H9 (cell line): ENCODE measurements around the gene NKG7. TPM values are rescaled to one million over a fixed set of nuclear protein-coding genes. Genes with fewer than 3 reads are reported as not detected.

ENCODE experiments used
- DNase-seq: peaks from one replicate; pipeline ENCODE4 v3.0.0-alpha.2; 2017
- H2AFZ ChIP-seq: one replicate; pipeline ENCODE4 v1.6.1; 2013; ENCODE audit warnings: mild to moderate bottlenecking, low read length, control low read depth, moderate library complexity
- H2AK5ac ChIP-seq: 2 replicates; pipeline ENCODE4 v1.6.1; 2013; ENCODE audit warnings: low read length, control low read depth, mixed read lengths; ENCODE audit not compliant: insufficient read length
- H2BK120ac ChIP-seq: one replicate; pipeline ENCODE4 v1.6.1; 2013; ENCODE audit warnings: low read depth, mild to moderate bottlenecking, low read length, control low read depth, inconsistent platforms; ENCODE audit not compliant: poor library complexity, severe bottlenecking
- H2BK12ac ChIP-seq: 2 replicates; pipeline ENCODE4 v1.6.1; 2013; ENCODE audit warnings: low read length, control low read depth, mixed read lengths, low read depth; ENCODE audit not compliant: insufficient read length
- H2BK15ac ChIP-seq: 2 replicates; pipeline ENCODE4 v1.6.1; 2013; ENCODE audit warnings: low read depth, low read length, control low read depth
- H2BK20ac ChIP-seq: one replicate; pipeline ENCODE4 v1.6.1; 2013; ENCODE audit warnings: low read depth, mild to moderate bottlenecking, low read length, control low read depth, inconsistent platforms; ENCODE audit not compliant: poor library complexity, severe bottlenecking
- H2BK5ac ChIP-seq: 2 replicates; pipeline ENCODE4 v1.6.1; 2013; ENCODE audit warnings: low read length, control low read depth, mixed read lengths; ENCODE audit not compliant: insufficient read length
- H3K14ac ChIP-seq: 2 replicates; pipeline ENCODE4 v1.6.1; 2013; ENCODE audit warnings: low read length, control low read depth; ENCODE audit not compliant: insufficient read depth
- H3K18ac ChIP-seq: 2 replicates; pipeline ENCODE4 v1.6.1; 2013; ENCODE audit warnings: low read depth, mild to moderate bottlenecking, mixed read lengths, low read length, control low read depth; ENCODE audit not compliant: insufficient read length
- H3K23ac ChIP-seq: 2 replicates; pipeline ENCODE4 v1.6.1; 2013; ENCODE audit warnings: low read length, control low read depth, mixed read lengths, low read depth; ENCODE audit not compliant: insufficient read length
- H3K23me2 ChIP-seq: 2 replicates; pipeline ENCODE4 v1.6.1; 2013; ENCODE audit warnings: low read depth, mild to moderate bottlenecking, mixed read lengths, low read length, control low read depth; ENCODE audit not compliant: insufficient read length, poor library complexity, severe bottlenecking
- H3K27ac ChIP-seq: 2 replicates; pipeline ENCODE4 v1.5.1; 2013; ENCODE audit warnings: low read length, control low read depth, mixed read lengths, low read depth; ENCODE audit not compliant: insufficient read length
- H3K27me3 ChIP-seq: 2 replicates; pipeline ENCODE4 v1.6.1; 2013; ENCODE audit warnings: low read length, control low read depth, inconsistent platforms; ENCODE audit not compliant: insufficient read depth
- H3K4ac ChIP-seq: 2 replicates; pipeline ENCODE4 v1.6.1; 2013; ENCODE audit warnings: low read depth, mild to moderate bottlenecking, control low read depth, inconsistent platforms, low read length, moderate library complexity
- H3K4me1 ChIP-seq: 2 replicates; pipeline ENCODE4 v1.6.1; 2013; ENCODE audit warnings: low read length, control low read depth, inconsistent platforms; ENCODE audit not compliant: insufficient read depth
- H3K4me2 ChIP-seq: 2 replicates; pipeline ENCODE4 v1.6.1; 2013; ENCODE audit warnings: low read length, control low read depth, mixed read lengths; ENCODE audit not compliant: insufficient read length, insufficient read depth
- H3K56ac ChIP-seq: 2 replicates; pipeline ENCODE4 v1.6.1; 2013; ENCODE audit warnings: low read depth, mild to moderate bottlenecking, mixed read lengths, low read length, control low read depth; ENCODE audit not compliant: insufficient read length
- H3K79me1 ChIP-seq: 2 replicates; pipeline ENCODE4 v1.6.1; 2013; ENCODE audit warnings: low read depth, mild to moderate bottlenecking, moderate library complexity, low read length, control low read depth, inconsistent platforms; ENCODE audit not compliant: insufficient read depth, poor library complexity, severe bottlenecking
- H3K79me2 ChIP-seq: 2 replicates; pipeline ENCODE4 v1.6.1; 2013; ENCODE audit warnings: low read length, control low read depth, inconsistent platforms; ENCODE audit not compliant: insufficient read depth
- H3K9ac ChIP-seq: 2 replicates; pipeline ENCODE4 v1.6.1; 2013; ENCODE audit warnings: low read length, control low read depth, mixed read lengths; ENCODE audit not compliant: insufficient read length; ENCODE audit errors: extremely low read depth
- H3K9me3 ChIP-seq: one replicate; pipeline ENCODE4 v1.6.1; 2013; ENCODE audit warnings: low read depth, low read length, inconsistent platforms; ENCODE audit not compliant: control insufficient read depth
- H3T11ph ChIP-seq: one replicate; pipeline ENCODE4 v1.6.1; 2013; ENCODE audit warnings: mild to moderate bottlenecking, low read length, control low read depth, inconsistent platforms
- H4K20me1 ChIP-seq: one replicate; pipeline ENCODE4 v1.6.1; 2013; ENCODE audit not compliant: control insufficient read depth, insufficient read length, insufficient read depth
- H4K5ac ChIP-seq: 2 replicates; pipeline ENCODE4 v1.6.1; 2013; ENCODE audit warnings: low read depth, mild to moderate bottlenecking, mixed read lengths, low read length, control low read depth; ENCODE audit not compliant: insufficient read length
- H4K8ac ChIP-seq: replicated peaks from 2 replicates; pipeline ENCODE4 v1.6.1; 2013; ENCODE audit warnings: low read length, control low read depth, mixed read lengths, low read depth; ENCODE audit not compliant: insufficient read length
- H4K91ac ChIP-seq: 2 replicates; pipeline ENCODE4 v1.6.1; 2013; ENCODE audit warnings: low read depth, mild to moderate bottlenecking, moderate library complexity, mixed read lengths, low read length, control low read depth; ENCODE audit not compliant: insufficient read length
- H3K27ac Mint-ChIP-seq, 3 experiments: 2 replicates in 2 of 3; 3 replicates in 1 of 3; pipeline ENCODE4 v1.8.0; 2020 to 2021; ENCODE audit warnings: mixed read lengths in 3 of 3, mild to moderate bottlenecking in 1 of 3, moderate library complexity in 1 of 3
- H3K27me3 Mint-ChIP-seq: 2 replicates; pipeline ENCODE4 v1.8.0; 2021; ENCODE audit warnings: low read depth, mild to moderate bottlenecking, moderate library complexity, mixed read lengths
- H3K36me3 Mint-ChIP-seq, 3 experiments: 2 replicates in 2 of 3; 3 replicates in 1 of 3; pipeline ENCODE4 v1.8.0; 2020 to 2021; ENCODE audit warnings: low read depth in 3 of 3, mixed read lengths in 3 of 3; ENCODE audit not compliant: insufficient read depth in 1 of 3
- H3K4me1 Mint-ChIP-seq, 2 experiments: 2 replicates each; pipeline ENCODE4 v1.8.0; 2020; ENCODE audit warnings: mixed read lengths in 2 of 2
- H3K4me3 Mint-ChIP-seq, 2 experiments: 2 replicates in 1 of 2; 3 replicates in 1 of 2; pipeline ENCODE4 v1.8.0; 2020 to 2021; ENCODE audit warnings: mild to moderate bottlenecking in 2 of 2, mixed read lengths in 2 of 2, moderate library complexity in 1 of 2
- H3K9me3 Mint-ChIP-seq, 2 experiments: 2 replicates in 1 of 2; 3 replicates in 1 of 2; pipeline ENCODE4 v1.8.0; 2020; ENCODE audit warnings: mild to moderate bottlenecking in 2 of 2, mixed read lengths in 2 of 2, moderate library complexity in 1 of 2
- WGBS: extraction: QIAGEN DNeasy Blood & Tissue Kit; methylation state at CpG from one replicate; pipeline ENCODE4 v1.1.7; 2013; ENCODE audit warnings: missing lambda C conversion rate, low lambda C conversion rate, mixed read lengths; ENCODE audit not compliant: insufficient read length; ENCODE audit errors: extremely low coverage; 5-methylcytosine and 5-hydroxymethylcytosine counted together
- total RNA-seq: library from RNA; stranded (reverse); gene quantifications from 2 replicates; pipeline ENCODE4 v1.2.1, GENCODE V29; 2021
- TF ChIP-seq, protein P1 (sequence below): fragments of 200-600 bp; sonication (generic); conservative IDR thresholded peaks from 3 replicates; pipeline ENCODE4 v1.8.0; 2021; ENCODE audit warnings: antibody characterized with exemption, mild to moderate bottlenecking

Gene NKG7
- total RNA-seq, 1 experiment from 2014 or later: not detected

GRCh38 chr19:51361239-51361638 is 11.2 kb downstream of the NKG7 start:
- Mint-ChIP-seq H3K36me3 (no peaks in the 10 kb centered on the region), H3K4me3 (no peak overlapping the region), H3K4me1 (peaks cover 27 to 29% of the 10 kb centered on the region in 2 experiments), H3K27ac (no peak overlapping the region), H3K9me3 (no peaks in the 10 kb centered on the region), H3K27me3 (no peaks in the 10 kb centered on the region)
- H3K9ac ChIP-seq: no peak overlapping the region
- no peak overlapping the region for H3K14ac ChIP-seq
- no peak overlapping the region for H3K4me2 ChIP-seq
- H2BK15ac ChIP-seq: no peak overlapping the region
- no peak overlapping the region for H2AFZ ChIP-seq
- H3K9me3 ChIP-seq: no peaks in the 10 kb centered on the region
- no peak overlapping the region for H2BK5ac ChIP-seq
- no peaks in the 10 kb centered on the region for H3K79me1 ChIP-seq
- H3K4me1 ChIP-seq: no peaks in the 10 kb centered on the region
- H3T11ph ChIP-seq: no peak overlapping the region
- H4K5ac ChIP-seq: no peak overlapping the region
- WGBS: no CpG with 5 or more reads among the region's 13 CpGs
- H3K23me2 ChIP-seq: peaks cover 8% of the 10 kb centered on the region
- H3K79me2 ChIP-seq: no peaks in the 10 kb centered on the region
- TF ChIP-seq, protein P1, sequence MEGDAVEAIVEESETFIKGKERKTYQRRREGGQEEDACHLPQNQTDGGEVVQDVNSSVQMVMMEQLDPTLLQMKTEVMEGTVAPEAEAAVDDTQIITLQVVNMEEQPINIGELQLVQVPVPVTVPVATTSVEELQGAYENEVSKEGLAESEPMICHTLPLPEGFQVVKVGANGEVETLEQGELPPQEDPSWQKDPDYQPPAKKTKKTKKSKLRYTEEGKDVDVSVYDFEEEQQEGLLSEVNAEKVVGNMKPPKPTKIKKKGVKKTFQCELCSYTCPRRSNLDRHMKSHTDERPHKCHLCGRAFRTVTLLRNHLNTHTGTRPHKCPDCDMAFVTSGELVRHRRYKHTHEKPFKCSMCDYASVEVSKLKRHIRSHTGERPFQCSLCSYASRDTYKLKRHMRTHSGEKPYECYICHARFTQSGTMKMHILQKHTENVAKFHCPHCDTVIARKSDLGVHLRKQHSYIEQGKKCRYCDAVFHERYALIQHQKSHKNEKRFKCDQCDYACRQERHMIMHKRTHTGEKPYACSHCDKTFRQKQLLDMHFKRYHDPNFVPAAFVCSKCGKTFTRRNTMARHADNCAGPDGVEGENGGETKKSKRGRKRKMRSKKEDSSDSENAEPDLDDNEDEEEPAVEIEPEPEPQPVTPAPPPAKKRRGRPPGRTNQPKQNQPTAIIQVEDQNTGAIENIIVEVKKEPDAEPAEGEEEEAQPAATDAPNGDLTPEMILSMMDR: no peak
- no peak overlapping the region for H2BK12ac ChIP-seq
- H4K20me1 ChIP-seq: no peaks in the 10 kb centered on the region
- H3K27ac ChIP-seq: no peak overlapping the region
- H3K56ac ChIP-seq: no peak overlapping the region
- no peak overlapping the region for H3K18ac ChIP-seq
- H4K91ac ChIP-seq: no peak overlapping the region
- no peak overlapping the region for H4K8ac ChIP-seq
- H3K23ac ChIP-seq: no peak overlapping the region
- no peak overlapping the region for H2BK120ac ChIP-seq
- no peak overlapping the region for H2AK5ac ChIP-seq
- H2BK20ac ChIP-seq: no peak overlapping the region
- H3K4ac ChIP-seq: no peak overlapping the region
- H3K27me3 ChIP-seq: no peaks in the 10 kb centered on the region
- DNase-seq: no peak
